Activated T-cell treated with anti-CD3 and anti-CD28 coated beads for 48 hours (primary cell): ENCODE measurements around the gene CHCT1.
"Not testable (repeated sequence)": the region's sequence is repeated elsewhere in the genome, so short reads cannot be mapped to it uniquely, and the experiment has no call there.

ENCODE experiments used
- DNase-seq: peaks from one replicate; pipeline ENCODE4 v3.0.0-alpha.2; 2020; ENCODE audit warnings: low read depth

The CHCT1 gene

DNA sequence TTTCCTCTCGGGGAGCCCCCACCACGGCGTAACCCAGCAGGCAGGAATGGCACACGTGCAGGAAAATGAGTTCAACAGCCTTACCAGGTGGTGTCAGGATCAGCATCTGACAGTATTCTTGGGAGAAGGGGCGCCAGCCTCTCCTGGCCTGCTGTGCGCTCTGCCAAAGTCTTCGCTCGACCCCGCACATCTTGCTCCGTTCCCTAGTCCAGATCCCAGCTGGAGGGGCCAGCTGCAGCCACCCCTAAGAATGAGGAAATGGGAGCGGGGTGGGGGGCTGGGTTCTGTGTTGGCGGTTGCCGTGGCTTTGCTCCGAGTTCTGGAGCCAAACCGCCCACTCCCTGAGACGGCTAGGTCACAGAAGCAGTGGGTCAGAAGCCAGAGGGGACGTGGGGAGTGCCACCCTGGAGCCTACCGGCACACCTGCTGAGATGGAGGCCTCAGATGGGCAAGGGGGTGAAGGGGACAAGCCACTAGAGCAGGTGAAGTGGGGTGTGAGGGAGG lies at the start of gene CHCT1:
Gene CHCT1 (plus strand): TSS at position 328 of the 504 bp plus-strand sequence. CDS start 104 bp downstream, at position 432.
- no peak for DNase-seq

DNA sequence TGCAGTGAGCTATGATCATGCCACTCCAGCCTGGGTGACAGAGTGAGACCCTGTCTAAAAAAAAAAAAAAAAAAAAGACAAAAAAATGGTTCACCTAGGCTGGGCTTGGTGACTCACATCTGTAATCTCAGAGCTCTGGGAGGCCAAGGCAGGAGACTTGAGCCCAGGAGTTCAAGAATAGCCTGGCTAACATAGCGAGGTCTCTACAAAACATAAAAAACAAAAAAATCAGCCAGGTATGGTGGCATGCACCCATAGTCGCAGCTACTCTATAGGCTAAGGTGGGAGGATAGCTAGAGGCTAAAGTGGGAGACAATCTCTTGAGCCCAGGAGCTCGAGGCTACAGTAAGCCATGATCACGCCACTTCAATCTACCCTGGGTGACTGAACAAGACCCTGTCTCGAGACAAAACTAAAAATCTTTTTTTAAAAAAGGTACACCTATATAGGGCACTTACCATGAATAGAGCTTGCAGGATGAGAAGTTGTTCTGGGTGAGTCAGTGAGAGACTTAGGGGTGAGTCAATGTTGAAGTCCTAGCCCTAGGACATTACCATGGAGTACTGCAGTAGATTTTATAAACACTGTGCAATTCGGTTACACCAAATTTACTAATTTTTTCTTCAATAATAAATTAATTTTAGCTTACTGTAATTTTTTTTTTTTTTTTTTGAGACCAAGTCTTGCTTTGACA lies 49.4 kb upstream of the CHCT1 start:
- no peak for DNase-seq

DNA sequence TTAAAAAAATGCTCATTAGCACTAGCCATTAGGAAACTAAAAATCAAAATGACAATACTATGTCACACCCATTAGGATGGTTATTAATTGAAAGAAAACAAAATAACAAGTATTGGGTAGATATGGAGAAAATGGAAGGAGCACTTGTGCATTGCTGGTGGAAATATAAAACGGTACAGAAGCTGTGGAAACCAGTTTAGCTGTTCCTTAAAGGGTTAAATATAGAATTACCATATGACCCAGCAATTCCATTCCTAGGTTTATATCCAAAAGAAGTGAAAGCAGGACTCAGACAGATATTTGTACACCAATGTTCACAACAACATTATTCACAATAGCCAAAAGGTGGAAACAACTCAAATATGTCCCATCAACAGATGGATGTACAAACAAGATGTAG lies 44.1 kb upstream of the CHCT1 start:
- not testable (repeated sequence) for DNase-seq

DNA sequence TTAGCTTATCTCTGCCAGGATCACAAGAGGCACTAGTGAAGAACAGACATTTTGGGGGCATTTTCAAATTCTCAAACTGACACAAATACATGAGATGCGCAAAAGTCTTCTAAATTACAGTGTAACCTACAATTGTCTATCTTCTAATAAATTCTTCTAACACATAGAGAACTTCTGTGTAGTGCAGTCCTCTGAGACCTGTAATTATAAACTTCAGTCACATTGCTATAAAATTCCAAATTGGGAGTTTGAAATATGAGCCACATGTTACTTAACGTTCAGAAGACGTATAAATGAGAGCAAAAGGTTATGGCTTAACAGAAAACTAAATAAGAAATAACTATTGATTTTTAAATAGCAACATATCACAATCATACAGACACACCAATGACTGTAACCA lies 42.8 kb upstream of the CHCT1 start:
- not testable (repeated sequence) for DNase-seq

DNA sequence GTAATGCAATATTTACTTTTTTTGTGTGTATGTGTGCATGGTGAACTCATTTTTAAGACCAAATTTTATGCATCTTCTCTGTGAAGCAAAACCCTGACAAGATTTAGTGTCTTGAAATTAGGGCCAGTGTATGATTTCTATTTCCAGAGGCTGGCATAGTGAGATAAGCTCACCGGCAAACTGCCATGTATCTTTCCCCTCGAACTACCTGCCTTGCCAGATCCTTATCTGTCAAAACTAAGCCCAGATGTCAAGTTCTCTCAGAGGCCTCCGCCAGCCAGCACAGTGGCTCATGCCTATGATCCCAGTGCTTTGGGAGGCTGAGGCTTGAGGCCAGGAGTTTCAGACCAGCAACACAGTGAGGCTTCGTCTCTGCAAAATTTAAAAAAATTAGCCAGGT lies 40.3 kb upstream of the CHCT1 start:
- DNase-seq, result no peak

DNA sequence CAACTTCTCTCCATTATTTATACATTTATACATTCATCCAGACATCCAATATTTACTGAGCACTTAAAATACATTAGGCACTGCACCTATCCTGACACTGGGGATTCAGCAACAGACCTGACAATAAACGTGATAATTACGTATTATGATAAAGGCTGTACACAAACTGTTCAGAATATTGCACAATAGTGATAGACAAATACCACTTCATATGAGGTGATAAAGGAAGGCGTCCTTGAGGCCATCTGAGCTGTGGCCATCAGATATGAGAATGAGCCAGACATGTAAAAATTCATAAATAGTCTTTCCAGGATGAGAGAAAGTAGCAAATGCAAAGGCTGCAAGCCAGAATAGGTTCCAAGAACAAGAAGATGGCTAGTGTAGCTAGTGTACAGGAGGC lies 38.9 kb upstream of the CHCT1 start:
- DNase-seq, result no peak

DNA sequence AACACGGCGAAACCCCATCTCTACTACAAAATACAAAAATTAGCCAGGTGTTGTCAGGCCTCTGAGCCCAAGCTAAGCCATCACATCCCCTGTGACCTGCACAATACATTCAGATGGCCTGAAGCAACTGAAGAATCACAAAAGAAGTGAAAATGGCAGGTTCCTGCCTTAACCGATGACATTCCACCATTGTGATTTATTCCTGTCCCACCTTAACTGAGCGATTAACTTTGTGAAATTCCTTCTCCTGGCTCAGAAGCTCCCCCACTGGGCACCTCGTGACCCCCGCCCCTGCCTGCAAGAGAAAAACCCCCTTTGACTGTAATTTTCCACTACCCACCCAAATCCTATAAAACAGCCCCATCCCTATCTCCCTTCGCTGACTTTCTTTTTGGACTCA lies 37.4 kb upstream of the CHCT1 start:
- DNase-seq, result not testable (repeated sequence)

DNA sequence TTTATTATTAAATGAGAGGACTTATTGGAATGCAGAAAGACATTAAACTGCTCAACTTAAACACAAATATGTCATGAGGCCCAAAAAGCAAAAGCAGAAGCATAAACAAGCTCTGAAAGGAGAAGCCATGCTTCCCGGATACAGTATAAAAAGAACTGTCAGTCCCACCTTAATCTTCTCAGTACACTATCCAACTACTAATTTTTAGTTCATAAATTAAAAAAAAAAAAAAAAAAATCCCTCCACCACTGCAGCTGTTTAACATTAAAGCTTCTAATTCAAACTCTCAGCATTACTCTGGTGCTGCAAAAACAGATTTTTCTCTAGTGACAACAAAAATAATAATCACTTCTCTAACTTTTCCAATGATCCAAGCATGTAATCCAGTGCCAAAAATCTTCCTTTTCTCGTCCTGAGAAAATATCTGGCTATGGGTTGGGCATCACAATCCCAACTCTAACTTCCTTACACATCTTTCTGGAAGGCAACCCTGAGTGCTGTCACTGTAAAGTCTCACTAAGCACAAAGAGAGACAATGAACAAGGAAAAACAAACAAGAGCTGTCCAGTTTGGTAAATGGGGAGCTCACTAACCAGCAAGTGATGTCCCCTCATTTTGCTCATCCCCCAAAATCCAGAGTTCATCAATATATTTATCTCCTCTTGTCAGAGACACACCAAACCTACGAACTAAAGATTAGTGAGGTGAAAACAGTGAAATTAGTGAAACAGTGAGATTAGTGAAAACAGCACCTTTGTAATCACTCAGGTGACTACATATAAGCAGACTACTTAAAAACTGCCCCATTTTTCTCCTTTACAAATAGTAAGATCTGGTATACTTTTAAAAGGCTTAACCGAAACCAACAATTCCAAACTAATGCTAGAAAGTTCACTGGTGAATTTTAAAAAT lies 35.9 kb upstream of the CHCT1 start:
- DNase-seq, result no peak

DNA sequence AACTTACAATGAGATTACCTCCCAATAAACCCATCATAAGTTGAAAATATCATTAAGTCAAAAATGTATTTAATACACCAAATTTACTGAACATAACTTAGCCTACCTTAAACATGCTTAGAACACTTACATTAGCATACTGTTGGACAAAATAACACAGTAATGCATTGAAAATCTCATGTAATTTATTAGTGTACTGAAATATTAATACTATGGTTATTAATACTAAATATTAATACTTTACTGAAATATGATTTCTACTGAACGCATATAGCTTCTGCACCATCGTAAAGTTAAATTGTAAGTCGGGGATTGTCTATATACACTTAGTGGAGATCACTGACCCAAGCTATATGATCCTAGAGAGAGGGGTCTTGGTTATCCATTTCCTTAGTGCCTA lies 34.6 kb upstream of the CHCT1 start:
- no peak for DNase-seq

DNA sequence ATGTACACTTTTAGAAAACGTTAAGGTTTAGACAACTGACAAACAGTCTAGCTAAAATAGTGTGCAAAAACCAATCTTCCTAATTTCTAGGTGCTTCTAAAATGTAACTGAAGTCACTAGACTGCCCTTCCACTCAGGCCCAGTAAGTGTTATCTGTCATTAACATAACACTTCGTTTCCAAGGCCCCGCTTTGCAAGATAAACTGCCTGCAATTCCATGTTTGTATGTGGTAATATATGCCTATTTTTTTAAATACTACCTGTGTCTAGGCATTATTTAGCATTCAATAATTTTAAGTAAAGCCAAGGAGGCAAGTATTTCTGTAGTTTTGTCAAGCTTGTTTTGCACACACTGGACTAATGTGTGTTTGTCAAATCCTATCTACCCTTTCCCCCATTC lies 33.5 kb upstream of the CHCT1 start:
- no peak for DNase-seq

DNA sequence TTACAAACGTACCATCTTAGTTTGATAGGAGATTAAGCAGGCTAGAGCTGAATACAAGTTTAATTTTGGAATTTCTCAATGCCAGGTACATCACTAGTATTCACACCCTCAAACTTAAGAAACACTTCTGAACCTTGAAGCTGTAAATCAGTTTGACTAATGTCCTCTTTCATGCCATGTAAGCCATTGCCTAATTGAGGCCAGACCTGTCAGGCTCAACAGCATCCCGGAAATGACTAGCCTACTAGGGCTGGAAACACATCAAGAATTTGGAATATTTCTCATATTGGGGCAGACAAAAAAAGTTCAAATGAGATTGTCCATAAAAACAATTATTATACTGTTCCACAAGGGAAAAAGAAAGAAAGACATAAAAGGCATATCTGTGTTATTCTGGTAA lies 32.1 kb upstream of the CHCT1 start:
- no peak for DNase-seq

DNA sequence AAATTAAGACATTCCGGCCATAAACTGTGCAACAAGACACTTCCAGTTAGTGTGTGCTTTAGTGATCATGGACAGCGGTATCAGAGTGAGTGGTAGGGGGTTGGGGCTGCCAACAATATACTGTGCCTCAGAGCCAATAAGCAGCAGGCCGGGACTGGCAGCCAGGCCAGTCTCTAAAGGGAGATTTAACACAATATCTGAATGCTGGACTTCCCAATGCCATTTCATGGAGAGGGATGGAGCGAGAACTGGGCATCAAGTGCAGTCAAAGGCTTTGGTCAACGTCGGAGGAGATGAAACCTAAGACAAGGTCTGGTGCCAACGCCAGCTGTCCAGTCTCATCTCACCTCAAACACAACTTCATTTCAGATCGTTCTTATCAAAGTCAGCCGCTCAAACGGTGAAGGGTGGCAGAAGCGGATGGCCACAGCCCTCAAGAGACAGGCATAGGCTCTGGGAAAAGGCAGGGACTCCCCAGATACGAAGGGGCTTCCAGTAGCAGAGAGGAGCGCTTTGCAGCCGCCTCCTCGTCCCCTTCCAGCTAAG lies 31.3 kb upstream of the CHCT1 start:
- DNase-seq, result no peak

DNA sequence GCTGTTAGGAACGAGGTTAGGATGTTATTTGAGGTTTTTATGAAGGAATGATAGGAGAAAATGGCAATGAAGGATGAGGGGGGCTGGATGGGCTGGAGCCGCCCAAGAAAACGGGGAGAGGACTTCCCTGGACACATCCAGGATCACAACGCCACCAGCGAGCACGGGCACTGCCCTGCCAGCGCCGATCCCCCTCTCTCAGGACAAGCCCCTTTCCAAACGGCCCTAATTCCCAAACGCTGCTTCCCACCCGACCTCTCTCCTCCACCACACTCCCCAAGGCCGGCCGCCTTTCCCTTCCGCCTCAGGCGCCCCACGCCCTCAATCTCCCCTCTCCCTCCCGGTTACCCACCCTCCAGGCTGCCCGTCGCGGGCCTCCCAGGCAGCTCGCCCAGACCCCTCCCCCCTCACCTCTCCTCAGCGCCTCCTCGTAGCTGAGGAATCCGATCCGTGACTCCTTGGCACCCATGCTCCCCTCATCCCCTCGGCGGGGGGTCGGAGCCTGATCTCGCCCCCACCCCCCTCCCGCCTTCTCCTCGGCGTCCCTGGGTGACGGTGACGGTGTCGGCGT lies 30.7 kb upstream of the CHCT1 start:
- no peak for DNase-seq

DNA sequence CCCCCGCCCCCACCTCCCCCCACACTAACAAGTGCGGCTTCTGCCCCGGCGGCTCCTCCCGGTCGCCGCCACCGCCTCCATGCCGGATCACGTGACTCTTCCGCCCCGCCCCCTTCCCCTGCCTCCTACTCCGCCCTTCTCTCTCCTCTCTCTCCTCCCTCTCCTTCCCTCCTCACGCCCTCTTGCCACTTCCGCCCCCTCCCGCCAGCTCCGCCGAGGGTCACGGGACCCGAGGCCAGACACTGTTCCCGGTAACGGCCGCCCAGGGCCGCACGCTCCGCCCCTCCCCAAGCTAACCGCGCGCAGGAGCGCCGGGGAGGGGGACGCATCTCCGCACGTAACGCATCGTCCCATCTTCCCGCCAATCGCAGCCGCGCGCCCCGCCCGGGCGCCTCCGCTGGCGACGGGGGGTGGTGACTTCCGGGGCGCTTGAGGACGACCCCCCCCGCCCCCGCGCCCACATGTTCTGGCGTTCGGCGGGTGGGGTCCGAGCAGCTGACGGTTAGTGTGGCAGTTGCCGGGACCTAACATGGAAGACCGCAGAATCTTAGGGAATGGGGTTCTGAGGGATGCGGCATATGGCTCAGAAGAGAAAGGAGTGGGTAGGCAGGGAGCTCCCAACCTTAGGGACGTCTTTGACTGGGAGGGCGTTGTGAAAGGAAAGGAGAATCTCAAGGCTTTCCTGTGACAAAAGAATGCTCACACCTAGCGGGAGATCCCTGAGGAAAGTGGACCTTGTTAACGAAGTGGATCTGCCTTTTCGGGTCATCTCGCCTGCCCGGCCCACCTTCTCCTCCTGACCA lies 30.0 kb upstream of the CHCT1 start, which contains the start of gene USP32:
Gene USP32 (minus strand): TSS at position 92 of the 803 bp plus-strand sequence. CDS start 194 bp downstream, outside the sequence.
- peak; percentile 98 for DNase-seq

DNA sequence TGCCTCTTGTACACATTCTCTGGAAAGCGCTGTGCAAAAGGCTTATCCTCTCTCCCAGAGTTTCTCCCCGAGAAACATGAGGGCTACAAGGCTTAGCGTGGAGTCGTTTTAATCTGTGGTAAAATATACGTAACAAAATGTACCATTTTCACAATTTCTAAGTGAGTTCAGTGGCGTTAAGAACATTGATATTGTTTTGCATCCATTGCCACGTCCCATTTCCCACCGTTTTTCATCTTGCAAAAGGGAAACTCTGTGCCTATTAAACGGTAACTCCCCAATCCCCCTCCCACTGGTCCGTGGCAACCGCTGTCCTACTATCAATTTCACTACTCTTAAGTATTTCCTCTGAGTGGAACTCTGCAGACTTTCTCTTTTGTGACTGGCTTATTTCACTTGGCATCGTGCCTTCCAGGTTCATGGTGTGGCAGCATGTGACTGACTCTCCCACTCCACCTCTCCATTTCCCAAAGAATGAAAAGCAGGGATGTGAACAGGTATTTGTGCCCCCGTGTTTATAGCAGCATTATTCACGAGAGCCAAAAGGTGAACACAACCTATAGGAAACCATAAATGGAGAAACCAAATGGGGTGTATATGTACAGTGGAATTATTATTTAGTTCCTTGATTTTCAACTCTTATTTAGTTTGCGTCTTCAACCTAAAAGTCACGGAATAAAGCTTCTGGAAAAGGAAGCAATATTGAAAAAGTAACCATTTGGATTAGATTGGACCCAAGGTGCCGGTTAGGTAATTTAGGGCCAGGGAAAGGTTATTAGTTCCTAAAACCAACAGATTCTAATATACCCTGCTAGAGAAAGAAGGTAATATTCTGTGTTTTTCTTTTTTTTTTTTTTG lies 29.2 kb upstream of the CHCT1 start:
- DNase-seq, result peak; percentile 16

DNA sequence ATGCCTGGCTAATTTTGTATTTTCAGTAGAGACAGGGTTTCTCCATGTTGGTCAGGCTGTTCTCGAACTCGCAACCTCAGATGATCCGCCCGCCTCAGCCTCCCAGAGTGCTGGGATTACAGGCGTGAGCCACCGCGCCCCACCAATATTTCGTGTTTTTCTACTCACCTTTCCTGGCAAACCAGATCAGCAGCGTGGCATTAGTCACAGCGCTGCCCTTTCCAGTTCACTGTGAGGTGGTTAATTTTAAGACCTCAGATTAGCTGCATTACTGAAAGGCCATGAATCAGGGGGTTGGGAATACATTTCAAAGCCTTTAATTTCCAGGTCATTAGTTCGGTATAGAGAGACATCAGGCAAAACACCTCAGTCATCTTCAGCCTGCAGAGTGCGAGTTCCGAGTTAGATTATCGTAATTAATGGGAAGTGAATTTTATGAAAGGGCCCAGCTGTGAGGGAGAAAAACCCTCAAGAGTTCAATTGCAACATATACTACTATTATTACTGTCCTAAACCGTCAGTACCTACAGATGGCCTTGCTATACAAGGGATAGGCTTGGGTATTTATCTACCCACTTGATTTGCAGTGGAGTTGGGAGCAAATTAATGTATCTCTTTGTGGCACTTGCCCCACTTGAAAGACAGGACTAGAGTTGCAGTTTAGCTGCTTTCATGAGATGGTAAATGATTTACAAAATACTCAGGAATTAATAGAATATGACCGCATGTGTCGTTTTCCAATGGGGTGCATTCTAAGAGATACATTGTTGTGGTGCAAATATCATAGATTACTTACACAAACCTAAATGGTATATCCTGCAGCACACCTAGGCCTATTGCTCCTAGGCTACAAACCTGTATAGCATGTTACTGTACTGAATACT lies 28.2 kb upstream of the CHCT1 start:
- DNase-seq, result no peak

DNA sequence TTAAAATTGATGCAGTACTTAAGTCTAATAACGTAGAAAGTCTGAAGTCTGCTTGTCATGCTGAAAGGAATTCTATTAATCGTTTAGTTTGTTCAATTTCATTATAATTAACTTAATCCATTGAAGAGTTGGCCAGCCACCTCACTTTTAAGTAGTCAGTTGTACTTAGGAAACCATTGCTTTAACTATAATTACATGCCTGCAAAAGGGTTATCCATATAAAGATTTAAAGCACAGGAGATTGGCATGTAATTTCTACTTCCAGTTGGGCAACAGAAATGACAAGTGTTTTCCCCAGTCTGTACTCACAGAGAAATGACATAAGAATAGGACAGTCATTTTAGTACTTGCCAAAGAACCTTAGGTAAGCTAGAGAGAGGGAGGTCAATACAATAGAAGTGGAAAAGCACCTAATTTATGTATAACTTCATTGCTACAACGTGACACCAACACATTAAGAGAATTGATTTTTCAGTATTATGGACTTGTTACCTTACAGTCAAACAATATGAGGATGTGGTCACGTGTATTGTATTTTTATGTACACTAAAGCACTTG lies 26.7 kb upstream of the CHCT1 start:
- no peak for DNase-seq

DNA sequence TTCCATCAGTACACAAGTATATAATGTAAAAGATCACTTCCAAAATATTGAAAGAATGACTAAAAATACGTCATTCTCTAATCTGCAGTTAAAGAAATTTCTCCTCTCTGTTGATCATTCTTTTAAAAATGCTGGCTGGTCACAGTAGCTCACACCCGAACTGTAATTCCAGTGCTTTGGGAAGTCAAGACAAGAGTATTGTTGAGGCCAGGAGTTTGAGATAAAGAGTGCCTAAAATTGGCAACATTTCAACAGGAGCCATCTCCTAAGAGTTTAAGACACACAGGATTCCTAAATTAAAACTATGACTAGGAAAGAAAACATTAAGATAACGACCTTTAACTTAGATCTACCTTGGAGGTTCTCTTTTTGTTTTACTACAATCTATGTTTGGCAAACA lies 25.9 kb upstream of the CHCT1 start:
- no peak for DNase-seq
